PC-3 (cell line): Measurements from ENCODE around the gene CUEDC1. TPM values are rescaled to one million over a fixed set of nuclear protein-coding genes. Genes with fewer than 3 reads are reported as not detected.
"Not testable (repeated sequence)": the region's sequence is repeated elsewhere in the genome, so short reads cannot be mapped to it uniquely, and the experiment has no call there.

Experiments used
- ATAC-seq: fragments of 200-7000 bp; cut with Tn5 transposase; 2 replicates; pipeline ENCODE4 v1.9.1; 2020; ENCODE audit warnings: mild to moderate bottlenecking, moderate library complexity
- BruUV-seq: library from RNA; stranded (reverse); fragments of 400-500 nt; replicated peaks from 2 replicates; lab custom pipeline; 2021; lab: Mats Ljungman, UMichigan
- CTCF ChIA-PET: fragments of 300-600 bp; sonication (Branson Sonifier 250); formaldehyde crosslinking; loops from one replicate; lab custom pipeline; 2022; ENCODE audit warnings: antibody characterized with exemption; lab: Charles Lee
- POLR2A ChIA-PET: fragments of 300-600 bp; sonication (Branson Sonifier 250); formaldehyde crosslinking; loops from one replicate; lab custom pipeline; 2022; ENCODE audit warnings: antibody characterized with exemption; ENCODE audit not compliant: unreplicated experiment; lab: Charles Lee
- DNase-seq: peaks from one replicate; pipeline ENCODE4 v3.0.0-alpha.2; 2015
- H2AFZ ChIP-seq: fragments of 300-600 bp; sonication (generic); 2 replicates; pipeline ENCODE4 v1.6.0; 2016; ENCODE audit warnings: antibody characterized with exemption, low read length
- H3F3A ChIP-seq: fragments of 300-600 bp; sonication (generic); one replicate; pipeline ENCODE4 v1.6.0; 2017; ENCODE audit warnings: antibody characterized with exemption, low read length, control low read depth, mild to moderate bottlenecking; ENCODE audit not compliant: unreplicated experiment
- H3K27ac ChIP-seq: fragments of 300-600 bp; sonication (generic); 2 replicates; pipeline ENCODE4 v1.5.1; 2016; ENCODE audit warnings: mild to moderate bottlenecking, low read length
- H3K27me3 ChIP-seq: fragments of 300-600 bp; sonication (generic); 2 replicates; pipeline ENCODE4 v1.6.1; 2016; ENCODE audit warnings: low read length, mixed read lengths
- H3K36me3 ChIP-seq: fragments of 300-600 bp; sonication (generic); 2 replicates; pipeline ENCODE4 v1.6.1; 2016; ENCODE audit warnings: low read depth, mixed run types, low read length, mixed read lengths
- H3K4me1 ChIP-seq: fragments of 300-600 bp; sonication (generic); 2 replicates; pipeline ENCODE4 v1.5.1; 2016; ENCODE audit warnings: low read length; ENCODE audit not compliant: insufficient read depth
- H3K4me2 ChIP-seq: fragments of 300-600 bp; sonication (generic); 2 replicates; pipeline ENCODE4 v1.6.0; 2016; ENCODE audit warnings: low read length
- H3K4me3 ChIP-seq: fragments of 300-600 bp; sonication (generic); 2 replicates; pipeline ENCODE4 v1.5.1; 2016; ENCODE audit warnings: mild to moderate bottlenecking, low read length, mixed read lengths
- H3K79me2 ChIP-seq: fragments of 300-600 bp; sonication (generic); 2 replicates; pipeline ENCODE4 v1.6.1; 2017; ENCODE audit warnings: low read length, mixed read lengths
- H3K9ac ChIP-seq: fragments of 300-600 bp; sonication (generic); 2 replicates; pipeline ENCODE4 v1.6.0; 2016; ENCODE audit warnings: mild to moderate bottlenecking, low read length
- H3K9me2 ChIP-seq: fragments of 300-600 bp; sonication (generic); replicated peaks from 2 replicates; pipeline ENCODE4 v1.6.1; 2016; ENCODE audit warnings: mixed run types, low read length, mixed read lengths
- H3K9me3 ChIP-seq: fragments of 300-600 bp; sonication (generic); 2 replicates; pipeline ENCODE4 v1.6.1; 2016; ENCODE audit warnings: low read length, mixed read lengths
- H4K20me1 ChIP-seq: fragments of 300-600 bp; sonication (generic); 2 replicates; pipeline ENCODE4 v1.6.1; 2016; ENCODE audit warnings: low read length, mixed read lengths
- CTCF ChIP-seq: fragments of 300-600 bp; sonication (generic); conservative IDR thresholded peaks from 2 replicates; pipeline ENCODE4 v1.5.1; 2017; ENCODE audit warnings: antibody characterized with exemption, low read depth, mild to moderate bottlenecking, low read length
- EZH2 ChIP-seq: fragments of 300-600 bp; sonication (generic); IDR thresholded peaks from one replicate; pipeline ENCODE4 v1.6.1; 2017; ENCODE audit warnings: antibody characterized with exemption, mild to moderate bottlenecking, low read length; ENCODE audit not compliant: unreplicated experiment
- EZH2phosphoT487 ChIP-seq: fragments of 300-600 bp; sonication (generic); IDR thresholded peaks from 2 replicates; pipeline ENCODE4 v1.6.1; 2018; ENCODE audit warnings: mild to moderate bottlenecking, antibody characterized with exemption, low read length, borderline replicate concordance
- intact Hi-C: fragments of 100-400 bp; cut with micrococcal nuclease; formaldehyde crosslinking; loops from 2 replicates; pipeline ENCODE4 v1.9.0; 2023
- total RNA-seq: library from RNA; depleted of rRNA; stranded (reverse); fragments of >200 nt; gene quantifications from 2 replicates; pipeline ENCODE4 v1.2.3, GENCODE V29; 2014

CUEDC1 gene
- total RNA-seq, 1 experiment from 2014 or later: 31.6 TPM

DNA sequence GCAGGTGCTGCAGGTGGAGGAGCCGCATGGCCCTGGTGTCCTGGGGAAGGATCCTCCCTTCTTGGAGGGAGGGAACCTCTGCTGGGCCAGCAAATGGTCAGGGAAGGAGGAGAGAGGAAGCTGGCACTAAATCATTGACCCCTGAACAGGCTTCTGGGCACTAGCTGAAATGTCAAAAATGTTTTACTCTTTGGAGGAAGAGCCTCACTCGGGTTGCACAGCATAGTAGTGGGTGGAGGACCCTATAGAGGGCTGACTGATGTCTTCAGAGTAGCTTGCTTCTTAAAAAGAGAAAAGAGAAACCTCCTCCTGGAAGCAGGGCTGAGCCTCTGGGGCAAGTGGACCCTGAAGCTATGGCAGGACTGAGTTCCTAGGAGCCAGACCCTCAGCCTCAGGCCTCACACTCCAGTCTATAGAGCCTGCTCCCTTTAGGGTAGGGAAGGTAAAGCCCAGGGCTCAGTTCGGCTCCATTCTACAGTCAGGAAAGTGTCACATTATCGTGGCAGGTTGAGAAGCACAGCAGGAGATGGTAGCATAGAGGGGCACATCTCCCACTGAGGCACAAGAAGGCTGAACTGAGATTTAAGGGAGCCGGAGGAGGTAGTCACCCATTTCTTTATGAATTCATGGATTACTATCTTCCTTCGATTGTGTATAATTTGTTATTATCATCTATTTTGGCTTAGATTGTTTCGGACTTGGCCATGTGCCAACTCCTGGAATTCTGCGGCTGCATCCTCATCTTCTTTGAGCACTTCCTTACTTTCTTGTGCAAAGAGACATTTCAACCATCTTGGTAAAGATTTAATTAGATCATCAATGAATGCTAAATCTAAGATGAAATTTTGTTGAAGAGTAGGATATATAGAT lies 7.3 kb upstream of the CUEDC1 start:
- Histone ChIP-seq H4K20me1 (no peaks in the 10 kb centered on the region), H3K9me3 (no peaks in the 10 kb centered on the region), H3K36me3 (no peaks in the 10 kb centered on the region), H3K4me2 (no peak overlapping the region), H3K27me3 (no peaks in the 10 kb centered on the region), H3K4me1 (no peaks in the 10 kb centered on the region), H3K79me2 (no peaks in the 10 kb centered on the region), H2AFZ (no peak overlapping the region), H3K9me2 (no peaks in the 10 kb centered on the region), H3K4me3 (no peak overlapping the region), H3K27ac (no peak overlapping the region), H3K9ac (no peak overlapping the region), H3F3A (no peaks in the 10 kb centered on the region)
- ChIA-PET CTCF (no interaction called here), POLR2A (no interaction called here)
- TF ChIP-seq EZH2phosphoT487 (no peak), EZH2 (no peak), CTCF (no peak)
- intact Hi-C loops: no loop called here
- BruUV-seq: no TSS peak
- DNase-seq (no peak), ATAC-seq (no peak)

- TF ChIP-seq EZH2phosphoT487 (no peak), EZH2 (no peak), CTCF (no peak)
- no peaks in the 10 kb centered on the region for H3K9me3 ChIP-seq
- no peaks in the 10 kb centered on the region for H3K36me3 ChIP-seq
- no peak for DNase-seq
- intact Hi-C loops: no loop called here
- H4K20me1 ChIP-seq: no peaks in the 10 kb centered on the region
- peaks cover 6% of the 10 kb centered on the region; the same call in 1 of the 2 replicates for H3K79me2 ChIP-seq
- no peak for ATAC-seq
- H3K9ac ChIP-seq: no peak overlapping the region
- H3K4me2 ChIP-seq: no peak overlapping the region
- H3K4me1 ChIP-seq: peaks cover 10% of the 10 kb centered on the region
- POLR2A ChIA-PET: no interaction called here
- H3F3A ChIP-seq: no peaks in the 10 kb centered on the region
- no peaks in the 10 kb centered on the region for H3K27me3 ChIP-seq
- H3K4me3 ChIP-seq: no peak overlapping the region
- no peak overlapping the region for H3K27ac ChIP-seq
- no peak overlapping the region for H2AFZ ChIP-seq
- no peaks in the 10 kb centered on the region for H3K9me2 ChIP-seq
- BruUV-seq: no TSS peak
- CTCF ChIA-PET: no interaction called here
These were observed 4.7 kb upstream of the CUEDC1 start for GRCh38 chr17:57959929-57960328.

- Histone ChIP-seq H3K4me1 (peaks cover 20% of the 10 kb centered on the region), H3K79me2 (peaks cover 21% of the 10 kb centered on the region)
- ATAC-seq, H3K4me3 ChIP-seq, H4K20me1 ChIP-seq, H3K27ac ChIP-seq, H3K4me2 ChIP-seq, H3K9me3 ChIP-seq, H3K27me3 ChIP-seq, H3K9ac ChIP-seq, H3F3A ChIP-seq, POLR2A ChIA-PET, CTCF ChIA-PET, H3K36me3 ChIP-seq, BruUV-seq, H2AFZ ChIP-seq, DNase-seq, H3K9me2 ChIP-seq, intact Hi-C loops: not testable (repeated sequence)
These were observed 3.2 kb upstream of the CUEDC1 start for GRCh38 chr17:57958391-57958790.
